ENCODE data around the gene FRMD4B. TPM values are rescaled to one million over a fixed set of nuclear protein-coding genes. Genes with fewer than 3 reads are reported as not detected.
A peak's percentile ranks its signal among the peaks of the same experiment; 100 is the strongest.

FRMD4B gene
- total RNA-seq, 3 donors from 2014 or later = 31.1 to 49.5 (median 35.0) TPM

DNA sequence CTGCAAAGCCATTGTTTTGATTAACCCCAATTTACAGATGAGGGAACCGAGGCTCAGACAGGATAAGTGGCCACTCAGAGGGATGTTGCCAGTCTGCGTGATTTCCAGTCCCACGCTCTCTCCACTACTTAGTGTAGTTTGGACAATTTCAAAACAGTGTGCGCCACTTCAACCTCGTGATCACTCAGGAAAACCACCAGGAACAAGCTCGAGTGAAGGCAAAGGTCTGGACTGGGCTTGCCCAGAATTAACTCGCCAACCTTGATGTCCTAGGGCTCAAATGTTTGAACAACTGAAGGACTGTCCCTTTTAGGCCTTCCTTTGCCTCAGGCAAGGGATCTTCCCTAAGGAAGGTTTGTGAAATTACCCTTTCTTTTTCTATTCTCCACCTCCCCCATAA, 139.3 kb downstream of the FRMD4B start:
- TF ChIP-seq POLR2A (IDR thresholded peaks at IDR 0.05) = no peak
- TF ChIP-seq POLR2AphosphoS5 (IDR thresholded peaks at IDR 0.05) = no peak
- TF ChIP-seq, protein P1, sequence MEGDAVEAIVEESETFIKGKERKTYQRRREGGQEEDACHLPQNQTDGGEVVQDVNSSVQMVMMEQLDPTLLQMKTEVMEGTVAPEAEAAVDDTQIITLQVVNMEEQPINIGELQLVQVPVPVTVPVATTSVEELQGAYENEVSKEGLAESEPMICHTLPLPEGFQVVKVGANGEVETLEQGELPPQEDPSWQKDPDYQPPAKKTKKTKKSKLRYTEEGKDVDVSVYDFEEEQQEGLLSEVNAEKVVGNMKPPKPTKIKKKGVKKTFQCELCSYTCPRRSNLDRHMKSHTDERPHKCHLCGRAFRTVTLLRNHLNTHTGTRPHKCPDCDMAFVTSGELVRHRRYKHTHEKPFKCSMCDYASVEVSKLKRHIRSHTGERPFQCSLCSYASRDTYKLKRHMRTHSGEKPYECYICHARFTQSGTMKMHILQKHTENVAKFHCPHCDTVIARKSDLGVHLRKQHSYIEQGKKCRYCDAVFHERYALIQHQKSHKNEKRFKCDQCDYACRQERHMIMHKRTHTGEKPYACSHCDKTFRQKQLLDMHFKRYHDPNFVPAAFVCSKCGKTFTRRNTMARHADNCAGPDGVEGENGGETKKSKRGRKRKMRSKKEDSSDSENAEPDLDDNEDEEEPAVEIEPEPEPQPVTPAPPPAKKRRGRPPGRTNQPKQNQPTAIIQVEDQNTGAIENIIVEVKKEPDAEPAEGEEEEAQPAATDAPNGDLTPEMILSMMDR (IDR thresholded peaks at IDR 0.05) = no peak

DNA sequence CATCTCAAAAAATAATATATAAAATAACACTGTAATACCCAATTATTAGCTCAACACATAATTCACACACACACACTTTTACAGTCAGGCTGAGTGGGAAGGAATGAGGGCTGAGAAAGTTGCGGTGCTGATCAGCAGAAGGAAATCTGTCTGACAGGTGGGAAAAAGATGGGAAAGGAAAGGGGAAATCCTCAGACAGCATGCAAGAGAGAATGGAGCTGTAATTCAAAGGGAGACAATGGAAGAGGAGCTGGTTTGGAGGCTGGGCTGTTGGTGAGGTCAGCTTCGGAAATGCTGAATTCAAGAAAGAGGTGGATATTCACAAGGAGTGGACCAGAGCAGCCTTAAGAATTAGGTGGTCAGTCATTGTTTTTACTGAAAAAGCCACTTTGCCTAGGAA, 141.8 kb downstream of the FRMD4B start:
- no peaks in the 10 kb centered on the region for H3K27me3 ChIP-seq
- no peaks in the 10 kb centered on the region for H3K36me3 ChIP-seq
- DNase-seq (ENCODE audit: low spot score in 2 of 2) = no peak
- TF ChIP-seq POLR2A (IDR thresholded peaks at IDR 0.05) (no peak), POLR2AphosphoS5 (IDR thresholded peaks at IDR 0.05) (no peak)
- TF ChIP-seq, protein P1 (IDR thresholded peaks at IDR 0.05) = no peak
- intact Hi-C loops (cut with DNase I; ENCODE audit: low total_unique reads) = no loop called here
- no peaks in the 10 kb centered on the region for H3K9me3 ChIP-seq
- H3K4me1 ChIP-seq = no peaks in the 10 kb centered on the region
- H3K4me3 ChIP-seq = no peak overlapping the region
- H3K27ac ChIP-seq = no peak overlapping the region

More for the DNA sequence above, 139.3 kb downstream of the FRMD4B start:
- H3K4me1 ChIP-seq = no peaks in the 10 kb centered on the region
- H3K4me3 ChIP-seq = no peak overlapping the region
- H3K27ac ChIP-seq = no peak overlapping the region
- no peak for DNase-seq (ENCODE audit: low spot score in 2 of 2)
- H3K9me3 ChIP-seq = no peaks in the 10 kb centered on the region
- intact Hi-C loops (cut with DNase I; ENCODE audit: low total_unique reads) = no loop called here
- no peaks in the 10 kb centered on the region for H3K27me3 ChIP-seq
- no peaks in the 10 kb centered on the region for H3K36me3 ChIP-seq

DNA sequence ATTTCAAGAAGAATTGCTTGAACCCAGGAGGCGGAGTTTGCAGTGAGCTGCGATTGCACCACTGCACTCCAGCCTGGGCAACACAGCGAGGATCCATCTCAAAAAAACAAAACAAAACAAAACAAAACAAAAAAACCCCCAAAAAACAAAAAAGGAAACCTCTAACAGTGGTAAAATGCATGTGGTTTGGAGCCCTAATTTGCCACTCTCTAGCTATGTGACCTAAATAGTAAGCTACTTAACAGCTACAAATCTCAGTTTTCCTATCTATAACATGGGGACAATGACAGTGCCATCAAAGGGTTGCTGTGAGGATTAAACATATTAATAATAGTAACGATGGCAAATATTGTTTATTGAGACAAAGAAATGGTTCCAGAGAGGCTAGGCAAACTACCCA, 144.1 kb downstream of the FRMD4B start:
- H3K36me3 ChIP-seq = no peaks in the 10 kb centered on the region
- no peak for TF ChIP-seq POLR2AphosphoS5 (IDR thresholded peaks at IDR 0.05)
- no peak for TF ChIP-seq POLR2A (IDR thresholded peaks at IDR 0.05)
- TF ChIP-seq, protein P1 (IDR thresholded peaks at IDR 0.05) = no peak
- H3K4me1 ChIP-seq = no peaks in the 10 kb centered on the region
- no peaks in the 10 kb centered on the region for H3K9me3 ChIP-seq
- no peaks in the 10 kb centered on the region for H3K27me3 ChIP-seq
- DNase-seq (ENCODE audit: low spot score in 2 of 2) = no peak
- intact Hi-C loops (cut with DNase I; ENCODE audit: low total_unique reads) = no loop called here
- H3K4me3 ChIP-seq = no peak overlapping the region
- no peak overlapping the region for H3K27ac ChIP-seq

- no peaks in the 10 kb centered on the region for H3K36me3 ChIP-seq
- DNase-seq (ENCODE audit: low spot score in 2 of 2) = no peak
- no peak overlapping the region for H3K27ac ChIP-seq
- TF ChIP-seq, protein P1 (IDR thresholded peaks at IDR 0.05) = no peak
- TF ChIP-seq POLR2AphosphoS5 (IDR thresholded peaks at IDR 0.05) = no peak
- intact Hi-C loops (cut with DNase I; ENCODE audit: low total_unique reads) = no loop called here
- no peaks in the 10 kb centered on the region for H3K9me3 ChIP-seq
- no peaks in the 10 kb centered on the region for H3K4me1 ChIP-seq
- no peaks in the 10 kb centered on the region for H3K27me3 ChIP-seq
- H3K4me3 ChIP-seq = no peak overlapping the region
These were observed 145.0 kb downstream of the FRMD4B start for GRCh38 chr3:69240651-69241568.

- no peak for TF ChIP-seq POLR2AphosphoS5 (IDR thresholded peaks at IDR 0.05)
- no peak for TF ChIP-seq POLR2A (IDR thresholded peaks at IDR 0.05)
- TF ChIP-seq, protein P1 (IDR thresholded peaks at IDR 0.05) = no peak
- Histone ChIP-seq H3K27me3 (no peaks in the 10 kb centered on the region), H3K36me3 (no peaks in the 10 kb centered on the region), H3K9me3 (no peaks in the 10 kb centered on the region), H3K27ac (peak overlapping the region in 1 of 2 donors; percentile 21), H3K4me1 (no peaks in the 10 kb centered on the region), H3K4me3 (no peak overlapping the region)
- intact Hi-C loops (cut with DNase I; ENCODE audit: low total_unique reads) = no loop called here
- DNase-seq (ENCODE audit: low spot score in 2 of 2) = no peak
These were observed 146.8 kb downstream of the FRMD4B start for GRCh38 chr3:69239063-69239462.
